ENCODE measurements around the gene HELZ.
"Not testable (repeated sequence)": the region's sequence is repeated elsewhere in the genome, so short reads cannot be mapped to it uniquely, and the experiment has no call there.

The HELZ gene

GRCh38 chr17:67245073-67245693 is at the start of gene HELZ:
HELZ (minus strand) TSS chr17:67245196; CDS start chr17:67218804, 26,392 bp downstream.
- DNase-seq (ENCODE audit: low spot score), result peak; percentile 68

GRCh38 chr17:67293251-67294203 is 48.5 kb upstream of the HELZ start:
- peak; percentile 44 for DNase-seq (ENCODE audit: low spot score)

DNA sequence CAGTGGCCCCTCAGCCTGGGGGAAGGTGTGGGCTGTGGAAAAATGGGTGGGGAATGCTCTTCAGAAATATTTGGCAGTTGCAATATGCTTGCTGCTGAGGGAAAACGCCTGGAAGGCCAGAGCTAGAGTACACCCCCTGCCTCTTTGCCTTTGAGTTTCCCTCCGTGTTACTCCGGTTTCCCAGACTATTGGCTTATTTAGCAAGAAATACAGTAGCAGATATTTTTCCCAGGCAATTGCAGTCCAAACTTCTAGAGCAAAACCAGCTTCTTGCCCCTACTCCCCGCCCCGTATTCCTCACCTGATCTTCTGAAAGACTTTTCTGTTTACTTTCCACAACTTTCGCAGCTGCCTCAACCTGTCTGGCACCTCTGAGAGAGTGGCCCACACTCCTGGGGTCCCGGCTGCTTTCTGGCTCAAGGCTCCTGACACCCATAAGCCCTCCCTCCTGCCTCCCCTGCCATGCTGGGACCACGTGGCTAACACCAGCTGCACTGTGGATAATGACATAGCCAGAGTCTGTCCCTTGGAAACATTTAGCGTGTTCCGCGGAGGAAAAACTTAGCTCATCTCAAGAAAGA is 45.8 kb upstream of the HELZ start:
- DNase-seq (ENCODE audit: low spot score), result no peak

GRCh38 chr17:67290244-67290643 is 45.2 kb upstream of the HELZ start:
- DNase-seq (ENCODE audit: low spot score), result no peak

DNA sequence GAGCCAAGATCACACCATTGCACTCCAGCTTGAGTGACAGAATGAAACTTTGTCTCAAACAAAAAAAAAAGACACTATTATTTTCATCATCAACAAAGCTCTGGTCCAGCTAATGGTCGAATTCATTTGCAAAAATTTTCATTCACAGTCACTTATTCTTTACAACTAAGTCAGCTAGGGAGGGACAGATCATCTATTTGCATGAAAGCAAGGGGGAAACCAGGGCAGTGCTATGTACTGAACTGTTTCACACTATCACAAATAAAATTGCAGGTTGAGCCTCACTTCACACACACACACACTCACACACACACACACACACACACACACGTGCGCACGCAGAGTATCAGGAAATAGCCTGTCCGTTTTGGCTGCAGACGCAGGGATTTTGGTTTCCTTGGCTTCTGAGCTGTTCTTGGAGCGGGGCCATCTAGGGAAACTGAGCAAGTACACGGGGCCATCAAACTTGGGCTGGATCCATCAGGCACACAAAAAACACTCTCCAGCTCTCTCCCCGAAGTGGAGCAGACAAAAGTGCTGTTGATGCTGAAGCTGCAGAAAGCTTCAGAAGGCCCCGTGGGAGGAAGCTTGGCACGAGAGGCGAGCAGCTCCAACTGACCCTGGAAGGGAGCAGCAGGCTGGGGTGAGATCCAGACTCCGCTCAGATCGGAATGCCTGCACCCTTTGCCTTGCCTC is 44.3 kb upstream of the HELZ start:
- DNase-seq (ENCODE audit: low spot score), result peak; percentile 18

GRCh38 chr17:67286826-67287225 is 41.8 kb upstream of the HELZ start:
- DNase-seq (ENCODE audit: low spot score), result not testable (repeated sequence)

GRCh38 chr17:67285360-67285759 is 40.4 kb upstream of the HELZ start:
- no peak for DNase-seq (ENCODE audit: low spot score)

DNA sequence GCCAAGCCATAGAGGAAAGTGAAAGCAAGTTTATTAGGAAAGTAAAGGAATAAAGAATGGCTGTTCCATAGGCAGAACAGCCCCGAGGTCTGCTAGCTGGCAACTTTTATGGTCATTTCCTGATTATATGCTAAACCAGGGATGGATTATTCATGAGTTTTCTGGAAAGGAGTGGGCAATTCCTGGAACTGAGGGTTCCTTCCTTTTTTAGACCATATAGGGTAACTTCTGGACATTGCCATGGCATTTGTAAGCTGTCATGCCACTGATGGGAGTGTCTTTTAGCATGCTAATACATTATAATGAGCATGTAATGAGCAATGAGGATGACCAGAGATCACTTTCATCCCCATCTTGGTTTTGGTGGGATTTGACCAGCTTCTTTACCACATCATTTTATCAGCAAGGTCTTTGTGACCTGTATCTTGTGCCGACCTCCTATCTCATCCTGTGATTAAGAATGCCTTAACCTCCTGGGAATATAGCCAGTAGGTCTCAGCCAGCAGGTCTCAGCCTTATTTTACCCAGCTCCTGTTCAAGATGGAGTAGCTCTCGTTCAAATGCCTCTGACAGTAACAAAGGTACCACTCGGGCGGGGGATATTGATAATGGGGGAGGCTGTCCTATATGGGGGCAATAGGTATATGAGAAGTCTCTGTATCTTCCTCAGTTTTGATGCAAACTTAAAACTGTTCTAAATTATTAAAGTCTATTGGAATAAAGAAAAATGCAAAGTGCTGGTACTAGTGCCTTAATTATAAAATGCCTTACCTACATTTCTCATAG is 38.9 kb upstream of the HELZ start:
- no peak for DNase-seq (ENCODE audit: low spot score)

DNA sequence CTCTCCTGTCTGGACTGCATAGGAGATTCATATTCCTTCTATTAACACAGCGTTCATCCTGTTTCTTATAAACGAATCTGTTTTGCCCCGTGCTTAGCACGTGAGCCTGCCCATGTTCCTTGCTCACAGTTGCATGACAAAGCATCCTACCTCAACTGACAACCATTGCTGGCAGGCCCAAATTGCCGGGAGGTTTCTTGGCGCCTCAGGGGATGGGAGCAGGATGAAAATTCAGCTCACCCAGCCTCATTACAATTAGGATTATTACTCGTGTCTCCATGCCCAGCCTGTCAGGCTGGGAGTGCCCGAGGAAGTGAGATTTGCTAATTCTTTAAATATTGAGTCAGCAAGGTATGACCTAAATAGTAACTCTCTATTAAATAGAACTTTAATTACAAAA is 36.7 kb upstream of the HELZ start:
- no peak for DNase-seq (ENCODE audit: low spot score)

- no peak for DNase-seq (ENCODE audit: low spot score)
Observed at GRCh38 chr17:67281053-67281452, 36.1 kb upstream of the HELZ start.

- no peak for DNase-seq (ENCODE audit: low spot score)
Observed at GRCh38 chr17:67280279-67280678, 35.3 kb upstream of the HELZ start.

GRCh38 chr17:67279115-67279514 is 34.1 kb upstream of the HELZ start:
- no peak for DNase-seq (ENCODE audit: low spot score)

GRCh38 chr17:67278363-67278762 is 33.4 kb upstream of the HELZ start:
- no peak for DNase-seq (ENCODE audit: low spot score)

- DNase-seq (ENCODE audit: low spot score), result no peak
Observed at GRCh38 chr17:67276075-67276474, 31.1 kb upstream of the HELZ start.

DNA sequence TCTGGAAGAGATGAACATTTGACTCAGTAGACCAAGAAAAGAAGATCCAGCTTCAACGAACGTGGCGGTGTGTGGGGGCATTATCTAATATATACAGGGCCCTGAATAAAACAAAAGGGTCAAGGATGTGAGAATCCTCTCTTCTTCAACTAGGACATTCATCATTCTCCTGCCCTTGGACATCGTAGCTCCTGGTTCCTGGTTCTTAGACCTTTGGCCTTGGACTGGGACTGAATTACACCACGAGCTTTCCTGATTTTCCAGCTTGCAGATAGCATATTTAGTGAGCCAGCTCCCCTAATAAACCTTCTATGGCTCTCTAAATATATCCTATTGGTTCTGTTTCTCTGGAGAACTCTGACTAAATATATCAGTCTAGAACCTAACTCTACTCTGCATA is 29.5 kb upstream of the HELZ start:
- DNase-seq (ENCODE audit: low spot score), result no peak

GRCh38 chr17:67273900-67274299 is 28.9 kb upstream of the HELZ start:
- DNase-seq (ENCODE audit: low spot score), result no peak

GRCh38 chr17:67272312-67273047 is 27.5 kb upstream of the HELZ start:
- no peak for DNase-seq (ENCODE audit: low spot score)

GRCh38 chr17:67271187-67271586 is 26.2 kb upstream of the HELZ start:
- DNase-seq (ENCODE audit: low spot score), result not testable (repeated sequence)

- no peak for DNase-seq (ENCODE audit: low spot score)
Observed at GRCh38 chr17:67270416-67270815, 25.4 kb upstream of the HELZ start.

- DNase-seq (ENCODE audit: low spot score), result no peak
Observed at GRCh38 chr17:67266496-67266895, 21.5 kb upstream of the HELZ start.
